Glomerular visceral epithelial cell (primary cell): ENCODE data around the gene CRKL.

Experiments used
- DNase-seq: peaks from one replicate; pipeline ENCODE4 v3.0.0-alpha.2; 2016; ENCODE audit errors: extremely low spot score

Gene CRKL

GRCh38 chr22:20996598-20997535 is 79.7 kb downstream of the CRKL start:
- DNase-seq: no peak

GRCh38 chr22:20997536-20998257 is 80.5 kb downstream of the CRKL start:
- no peak for DNase-seq

- DNase-seq: no peak
These were observed 81.5 kb downstream of the CRKL start for GRCh38 chr22:20998411-20999336.

GRCh38 chr22:20999350-21000206 is 82.4 kb downstream of the CRKL start:
- no peak for DNase-seq

GRCh38 chr22:21000207-21000986 is 83.2 kb downstream of the CRKL start:
- DNase-seq: no peak

GRCh38 chr22:21000987-21001600 is 83.9 kb downstream of the CRKL start:
- no peak for DNase-seq

GRCh38 chr22:21001601-21002325 is 84.6 kb downstream of the CRKL start, which contains the start of gene THAP7:
Gene THAP7 (minus strand): TSS chr22:21002118. CDS start chr22:21001911, 207 bp downstream.
- peak; percentile 95 for DNase-seq
